GM19023 (cell line): ENCODE measurements around the gene PLEKHG5.

ENCODE experiments used
- ATAC-seq: cut with Tn5 transposase; IDR thresholded peaks from one replicate; pipeline ENCODE4 v1.9.1; 2021; ENCODE audit warnings: mild to moderate bottlenecking, moderate library complexity; ENCODE audit not compliant: unreplicated experiment

The PLEKHG5 gene

GRCh38 chr1:6491480-6491962 is at the start of gene PLEKHG5:
Gene PLEKHG5 (minus strand): TSS chr1:6491667. CDS start chr1:6477571, 14,096 bp downstream.
- ATAC-seq = no peak

GRCh38 chr1:6538956-6539355 is 47.5 kb upstream of the PLEKHG5 start:
- no peak for ATAC-seq

- ATAC-seq = no peak
Observed at GRCh38 chr1:6536291-6536690, 44.8 kb upstream of the PLEKHG5 start.

GRCh38 chr1:6535214-6535613 is 43.7 kb upstream of the PLEKHG5 start:
- no peak for ATAC-seq

- ATAC-seq = no peak
Observed at GRCh38 chr1:6534248-6534822, 42.9 kb upstream of the PLEKHG5 start.

- no peak for ATAC-seq
Observed at GRCh38 chr1:6531996-6532395, 40.5 kb upstream of the PLEKHG5 start.

- no peak for ATAC-seq
Observed at GRCh38 chr1:6530504-6531160, 39.2 kb upstream of the PLEKHG5 start.

GRCh38 chr1:6528492-6528891 is 37.0 kb upstream of the PLEKHG5 start:
- ATAC-seq = no peak

GRCh38 chr1:6526316-6526715 is 34.8 kb upstream of the PLEKHG5 start:
- ATAC-seq = no peak

- ATAC-seq = no peak
Observed at GRCh38 chr1:6523566-6523965, 32.1 kb upstream of the PLEKHG5 start.

GRCh38 chr1:6521536-6521935 is 30.1 kb upstream of the PLEKHG5 start:
- ATAC-seq = no peak

GRCh38 chr1:6519935-6520671 is 28.6 kb upstream of the PLEKHG5 start:
- no peak for ATAC-seq

GRCh38 chr1:6519491-6519934 is 28.0 kb upstream of the PLEKHG5 start:
- no peak for ATAC-seq

- ATAC-seq = no peak
Observed at GRCh38 chr1:6517435-6517851, 26.0 kb upstream of the PLEKHG5 start.

GRCh38 chr1:6515771-6516170 is 24.3 kb upstream of the PLEKHG5 start:
- ATAC-seq = no peak

- no peak for ATAC-seq
Observed at GRCh38 chr1:6513320-6513801, 21.9 kb upstream of the PLEKHG5 start.

GRCh38 chr1:6512908-6513280 is 21.4 kb upstream of the PLEKHG5 start:
- no peak for ATAC-seq

GRCh38 chr1:6512245-6512907 is 20.9 kb upstream of the PLEKHG5 start:
- ATAC-seq = no peak

GRCh38 chr1:6511561-6512244 is 20.2 kb upstream of the PLEKHG5 start:
- no peak for ATAC-seq

- no peak for ATAC-seq
Observed at GRCh38 chr1:6511056-6511455, 19.6 kb upstream of the PLEKHG5 start.

- ATAC-seq = no peak
Observed at GRCh38 chr1:6510493-6510892, 19.0 kb upstream of the PLEKHG5 start.
